Effector CD8-positive, alpha-beta T cell (primary cell): ENCODE measurements around the gene GNLY.

Experiments
- DNase-seq: peaks from one replicate; lab custom pipeline; 2025; lab: John Stamatoyannopoulos, UW

Gene GNLY

DNA sequence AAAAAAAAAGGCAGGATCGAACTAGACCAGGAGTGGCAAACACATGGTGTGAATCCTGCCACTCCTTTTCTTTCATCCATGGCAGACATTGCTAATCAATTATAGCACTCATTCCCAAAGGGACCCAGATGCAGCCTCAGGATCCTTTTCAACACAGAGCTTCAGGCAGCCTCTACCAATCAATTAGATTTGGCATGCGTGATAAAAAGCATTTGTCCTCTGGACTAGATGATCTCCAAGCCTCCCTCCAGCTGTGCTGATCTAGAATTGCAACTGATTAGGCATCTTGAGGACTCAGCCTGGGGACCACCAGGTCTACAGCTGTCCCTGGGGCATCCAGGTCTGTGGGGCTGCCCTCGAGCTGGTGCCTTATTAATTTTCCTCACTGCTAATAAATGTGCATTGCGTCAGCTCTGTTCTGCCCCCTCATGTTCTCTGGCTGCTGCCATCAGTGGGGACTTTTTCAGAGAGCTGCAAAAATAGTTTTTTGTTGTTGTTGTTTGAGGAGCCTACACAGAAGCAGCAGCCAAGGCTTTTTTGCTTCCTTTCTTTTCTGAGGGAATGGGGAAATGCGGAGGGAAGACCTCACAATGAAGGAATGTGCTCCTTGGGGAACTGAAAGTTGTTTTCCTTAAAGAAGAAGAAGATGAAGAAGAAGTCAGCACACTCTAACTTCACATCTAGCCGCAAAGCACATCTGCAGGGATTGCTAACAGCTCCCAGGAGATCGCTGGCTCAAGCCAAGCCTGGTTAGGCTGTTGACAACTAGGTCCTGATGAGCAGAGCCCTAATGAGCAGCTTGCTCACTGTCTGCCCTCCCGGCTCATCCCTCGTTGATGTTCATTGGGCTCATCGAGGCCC lies 50.8 kb downstream of the GNLY start:
- DNase-seq = no peak

- DNase-seq = no peak
Observed at GRCh38 chr2:85745619-85746018, 51.5 kb downstream of the GNLY start.

- no peak for DNase-seq
Observed at GRCh38 chr2:85746321-85747004, 52.3 kb downstream of the GNLY start.

DNA sequence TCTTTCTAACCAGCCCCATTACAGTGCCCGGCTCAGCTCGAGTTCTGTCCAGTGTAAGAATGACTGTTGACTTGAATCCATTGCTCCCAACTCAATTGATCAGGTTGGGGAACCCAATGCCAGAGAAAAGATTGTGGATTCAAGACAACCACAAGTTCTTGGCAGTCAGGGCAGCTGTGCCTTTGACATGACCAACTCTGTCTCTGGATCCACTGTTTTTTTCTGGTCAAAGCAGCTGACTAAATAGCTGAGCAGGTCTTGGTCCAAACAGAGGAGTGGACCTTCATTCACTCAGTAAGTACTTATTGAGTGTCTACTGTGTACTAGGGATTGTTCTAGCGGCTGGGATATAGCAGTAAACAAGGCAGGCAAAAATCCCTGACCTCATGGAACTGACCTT lies 53.3 kb downstream of the GNLY start:
- no peak for DNase-seq

DNA sequence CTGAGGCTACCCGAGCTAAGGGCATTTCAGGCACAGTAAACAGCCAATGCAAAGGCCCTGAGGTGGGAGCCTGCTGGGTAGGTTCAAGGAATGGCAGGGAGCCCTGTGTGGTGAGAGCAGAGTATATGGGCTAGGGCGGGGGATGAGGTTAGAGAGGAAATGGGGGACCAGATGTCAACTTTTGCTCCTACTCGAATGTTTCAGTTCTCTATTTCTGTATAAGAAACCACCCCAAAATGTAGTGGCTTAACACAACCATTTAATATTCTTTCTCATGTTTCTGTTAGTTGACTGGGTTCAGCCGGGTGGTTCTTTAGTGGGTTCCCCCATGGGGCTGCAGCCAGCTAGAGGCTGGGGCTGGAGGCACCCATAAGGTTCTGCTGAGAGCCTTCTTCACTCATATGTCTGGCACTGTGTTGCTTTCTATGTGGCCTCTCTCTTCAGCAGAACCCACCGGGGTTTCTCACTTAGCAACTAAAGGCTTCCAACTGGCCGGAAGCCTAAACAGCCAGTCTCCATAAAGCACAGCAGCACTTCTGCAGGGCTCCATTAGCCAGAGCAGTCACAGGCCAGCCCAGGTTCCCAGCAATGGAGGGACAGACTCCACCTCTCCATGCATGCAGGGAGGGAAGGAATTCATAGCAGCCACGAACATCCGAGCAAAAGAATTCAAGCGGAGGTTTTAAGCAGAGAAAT lies 54.0 kb downstream of the GNLY start:
- no peak for DNase-seq
